Astrocyte of the cerebellum (primary cell): ENCODE data around the gene SETBP1.

Experiments
- DNase-seq: peaks from one replicate; pipeline ENCODE4 v3.0.0-alpha.2; 2011; ENCODE audit warnings: low read depth
- H3K4me3 ChIP-seq: 2 replicates; pipeline ENCODE4 v1.5.1; 2011; ENCODE audit warnings: mild to moderate bottlenecking, low read depth, low read length, moderate library complexity
- in situ Hi-C: cut with HindIII; loops from 2 replicates; pipeline ENCODE4 v1.10.0; 2017; ENCODE audit warnings: low sequenced_read_pairs
- TF ChIP-seq, protein P1 (sequence below): IDR thresholded peaks from 2 replicates; pipeline ENCODE4 v1.5.1; 2012; ENCODE audit warnings: low read length, low read depth, moderate library complexity, mild to moderate bottlenecking; ENCODE audit errors: missing control alignments

SETBP1 gene

GRCh38 chr18:44830581-44830980 is 149.9 kb downstream of the SETBP1 start:
- TF ChIP-seq, protein P1, sequence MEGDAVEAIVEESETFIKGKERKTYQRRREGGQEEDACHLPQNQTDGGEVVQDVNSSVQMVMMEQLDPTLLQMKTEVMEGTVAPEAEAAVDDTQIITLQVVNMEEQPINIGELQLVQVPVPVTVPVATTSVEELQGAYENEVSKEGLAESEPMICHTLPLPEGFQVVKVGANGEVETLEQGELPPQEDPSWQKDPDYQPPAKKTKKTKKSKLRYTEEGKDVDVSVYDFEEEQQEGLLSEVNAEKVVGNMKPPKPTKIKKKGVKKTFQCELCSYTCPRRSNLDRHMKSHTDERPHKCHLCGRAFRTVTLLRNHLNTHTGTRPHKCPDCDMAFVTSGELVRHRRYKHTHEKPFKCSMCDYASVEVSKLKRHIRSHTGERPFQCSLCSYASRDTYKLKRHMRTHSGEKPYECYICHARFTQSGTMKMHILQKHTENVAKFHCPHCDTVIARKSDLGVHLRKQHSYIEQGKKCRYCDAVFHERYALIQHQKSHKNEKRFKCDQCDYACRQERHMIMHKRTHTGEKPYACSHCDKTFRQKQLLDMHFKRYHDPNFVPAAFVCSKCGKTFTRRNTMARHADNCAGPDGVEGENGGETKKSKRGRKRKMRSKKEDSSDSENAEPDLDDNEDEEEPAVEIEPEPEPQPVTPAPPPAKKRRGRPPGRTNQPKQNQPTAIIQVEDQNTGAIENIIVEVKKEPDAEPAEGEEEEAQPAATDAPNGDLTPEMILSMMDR: no peak
- in situ Hi-C loops: no loop called here
- no peak for DNase-seq
- no peak overlapping the region for H3K4me3 ChIP-seq

GRCh38 chr18:44833786-44834185 is 153.1 kb downstream of the SETBP1 start:
- in situ Hi-C loops: no loop called here

DNA sequence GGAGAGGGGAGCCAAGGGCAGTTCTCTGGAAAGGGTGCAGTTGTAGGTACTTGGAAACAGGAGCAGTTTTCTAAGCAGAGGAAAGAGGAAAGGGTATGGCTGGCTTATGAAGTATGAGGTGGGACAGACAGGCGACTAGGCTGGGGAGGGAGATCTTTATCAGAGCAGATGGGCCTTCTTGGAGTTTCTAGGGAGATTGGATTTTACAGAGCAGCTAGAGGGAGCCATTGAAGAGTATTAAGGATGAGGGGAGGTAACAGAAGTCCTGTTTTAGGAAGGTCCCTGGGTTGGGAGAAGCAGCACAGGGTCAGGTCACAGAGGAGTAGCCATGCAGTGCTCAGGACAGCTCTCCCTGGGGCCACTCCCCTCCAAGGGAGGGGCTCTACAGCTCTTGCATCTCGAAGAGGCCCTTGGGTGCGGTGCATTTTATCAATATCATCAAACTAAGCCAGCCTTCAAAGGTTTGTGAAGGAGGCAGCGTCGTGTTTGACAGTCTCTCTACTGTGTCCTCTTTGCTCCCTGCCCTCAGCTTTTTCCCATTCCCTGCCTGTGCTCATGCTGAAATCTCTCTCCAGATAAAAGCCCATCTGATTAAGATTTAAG is 154.3 kb downstream of the SETBP1 start:
- in situ Hi-C loops: no loop called here
- H3K4me3 ChIP-seq: no peak overlapping the region
- TF ChIP-seq, protein P1: no peak
- DNase-seq: no peak

More at GRCh38 chr18:44833786-44834185, 153.1 kb downstream of the SETBP1 start:
- H3K4me3 ChIP-seq: no peak overlapping the region
- no peak for DNase-seq
- TF ChIP-seq, protein P1: no peak

GRCh38 chr18:44835703-44836102 is 155.0 kb downstream of the SETBP1 start:
- in situ Hi-C loops: no loop called here
- H3K4me3 ChIP-seq: no peak overlapping the region
- DNase-seq: peak; percentile 52
- TF ChIP-seq, protein P1: no peak

- no peak for DNase-seq
- no peak overlapping the region for H3K4me3 ChIP-seq
- TF ChIP-seq, protein P1: no peak
- in situ Hi-C loops: no loop called here
Observed at GRCh38 chr18:44836263-44836662, 155.6 kb downstream of the SETBP1 start.

- TF ChIP-seq, protein P1: no peak
- in situ Hi-C loops: no loop called here
- DNase-seq: no peak
Observed at GRCh38 chr18:44837482-44838180, 156.9 kb downstream of the SETBP1 start.

More at GRCh38 chr18:44837482-44838180, 156.9 kb downstream of the SETBP1 start:
- no peak overlapping the region for H3K4me3 ChIP-seq
